B cell (primary cell): ENCODE data around the gene RIOK1. TPM values are rescaled to one million over a fixed set of nuclear protein-coding genes. Genes with fewer than 3 reads are reported as not detected.

Source experiments
- ATAC-seq: fragments of 200-7000 bp; cut with Tn5 transposase; one replicate; pipeline ENCODE4 v1.10.0; 2021; ENCODE audit warnings: low read depth, mild to moderate bottlenecking, moderate number of reproducible peaks, moderate library complexity
- CTCF ChIA-PET: fragments of 350-600 bp; sonication (Branson Sonifier 250); formaldehyde crosslinking; loops from one replicate; lab custom pipeline; 2021; ENCODE audit warnings: antibody characterized with exemption, inconsistent platforms; lab: Charles Lee
- POLR2A ChIA-PET: fragments of 350-600 bp; sonication (Branson Sonifier 250); formaldehyde crosslinking; loops from one replicate; lab custom pipeline; 2021; ENCODE audit warnings: antibody characterized with exemption; lab: Charles Lee
- DNase-seq: peaks from one replicate; pipeline ENCODE4 v3.0.0; 2013
- H2AFZ ChIP-seq: 2 replicates; pipeline ENCODE4 v1.6.1; 2012; ENCODE audit warnings: mild to moderate bottlenecking, low read depth, low read length; ENCODE audit not compliant: insufficient read depth, poor library complexity, severe bottlenecking
- H3K27ac ChIP-seq, 2 donors: 1 replicate in 1 of 2; 2 replicates in 1 of 2; pipeline ENCODE4 v1.5.1; 2012 to 2013; ENCODE audit warnings: low read length in 2 of 2, mild to moderate bottlenecking in 2 of 2, moderate library complexity in 1 of 2
- H3K27me3 ChIP-seq, 4 experiments: fragments of 200-600 bp in 1 of 4; sonication (generic) in 1 of 4; replicated peaks in 1 of 4; 1 replicate in 2 of 4; 2 replicates in 2 of 4; pipeline versions ENCODE4 v1.6.1 to v1.7.0; 2013 to 2016; ENCODE audit warnings: low read length in 3 of 4, mild to moderate bottlenecking in 2 of 4, mixed read lengths in 1 of 4, moderate library complexity in 1 of 4; ENCODE audit not compliant: insufficient read depth in 4 of 4, control insufficient read depth in 3 of 4; ENCODE audit errors: control extremely low read depth in 1 of 4
- H3K36me3 ChIP-seq, 2 experiments: replicated peaks in 1 of 2; 1 replicate in 1 of 2; 2 replicates in 1 of 2; pipeline versions ENCODE4 v1.6.1 to v1.7.1; 2013; ENCODE audit warnings: low read length in 1 of 2; ENCODE audit not compliant: insufficient read depth in 2 of 2, control insufficient read depth in 1 of 2; ENCODE audit errors: control extremely low read depth in 1 of 2, extremely low read depth in 1 of 2
- H3K4me1 ChIP-seq, 2 donors: fragments of 200-600 bp in 1 of 2; sonication (generic) in 1 of 2; 1 replicate in 1 of 2; 2 replicates in 1 of 2; pipeline versions ENCODE4 v1.5.1 to v1.6.1; 2013 to 2017; ENCODE audit warnings: low read length in 2 of 2; ENCODE audit not compliant: control insufficient read depth in 2 of 2, insufficient read depth in 2 of 2
- H3K4me2 ChIP-seq: replicated peaks from 2 replicates; pipeline ENCODE3; 2012; ENCODE audit warnings: mild to moderate bottlenecking, low read depth, low read length; ENCODE audit not compliant: poor library complexity, severe bottlenecking
- H3K4me3 ChIP-seq, 5 experiments: fragments of 200-600 bp in 1 of 5; sonication (generic) in 1 of 5; 1 replicate in 3 of 5; 2 replicates in 2 of 5; pipeline versions ENCODE4 v1.5.1 to v1.7.0; 2011 to 2016; ENCODE audit warnings: low read length in 4 of 5, mild to moderate bottlenecking in 4 of 5, low read depth in 2 of 5, control low read depth in 1 of 5, moderate library complexity in 1 of 5; ENCODE audit not compliant: insufficient read depth in 1 of 5; ENCODE audit errors: control extremely low read depth in 1 of 5, extremely low read depth in 1 of 5
- H3K79me2 ChIP-seq: fragments of 200-600 bp; sonication (generic); one replicate; pipeline ENCODE4 v1.6.0; 2016; ENCODE audit warnings: low read length; ENCODE audit not compliant: control insufficient read depth, insufficient read depth
- H3K9ac ChIP-seq: fragments of 200-600 bp; sonication (generic); 2 replicates; pipeline ENCODE4 v1.6.1; 2017; ENCODE audit warnings: mild to moderate bottlenecking, low read length, moderate library complexity
- H3K9me3 ChIP-seq, 3 donors: one replicate each; pipeline versions ENCODE4 v1.6.1 to v1.7.1; 2013; ENCODE audit warnings: low read length in 2 of 3; ENCODE audit not compliant: control insufficient read depth in 2 of 3, insufficient read depth in 1 of 3; ENCODE audit errors: control extremely low read depth in 1 of 3
- H4K20me1 ChIP-seq: 2 replicates; pipeline ENCODE4 v1.6.0; 2012; ENCODE audit warnings: mild to moderate bottlenecking, low read length; ENCODE audit not compliant: insufficient read depth, control insufficient read depth, poor library complexity, severe bottlenecking
- H3K27ac Mint-ChIP-seq: one replicate; pipeline ENCODE4 v1.8.0; 2021; ENCODE audit warnings: mixed read lengths
- H3K27me3 Mint-ChIP-seq: one replicate; pipeline ENCODE4 v1.8.0; 2021; ENCODE audit warnings: mixed read lengths
- H3K4me1 Mint-ChIP-seq: one replicate; pipeline ENCODE4 v1.8.0; 2021; ENCODE audit warnings: mixed read lengths
- H3K4me3 Mint-ChIP-seq: one replicate; pipeline ENCODE4 v1.8.0; 2021; ENCODE audit warnings: mixed read lengths
- H3K9me3 Mint-ChIP-seq: one replicate; pipeline ENCODE4 v1.8.0; 2022; ENCODE audit warnings: mixed read lengths; ENCODE audit not compliant: insufficient read depth
- EZH2 ChIP-seq: IDR thresholded peaks from 2 replicates; pipeline ENCODE4 v1.6.1; 2012; ENCODE audit warnings: borderline replicate concordance, low read depth, mild to moderate bottlenecking, moderate library complexity, low read length; ENCODE audit not compliant: insufficient read depth, poor library complexity, severe bottlenecking
- WGBS: methylation state at CpG from one replicate; pipeline ENCODE4 v1.1.5; 2013; ENCODE audit warnings: missing lambda C conversion rate; ENCODE audit not compliant: insufficient coverage; 5-methylcytosine and 5-hydroxymethylcytosine counted together
- intact Hi-C: fragments of 100-400 bp; cut with micrococcal nuclease; formaldehyde crosslinking; loops from one replicate; pipeline ENCODE4 v1.10.0; 2022
- polyA plus RNA-seq: library from polyadenylated mRNA; depleted of rRNA; stranded (reverse); fragments of >200 nt; gene quantifications from 2 replicates; pipeline ENCODE4 v1.2.3, GENCODE V29; 2012
- total RNA-seq, 2 donors: library from RNA; stranded (reverse); fragments of 120-200 nt in 1 of 2; gene quantifications; 1 replicate in 1 of 2; 2 replicates in 1 of 2; pipeline versions ENCODE4 v1.2.3 to v1.2.4, GENCODE V29; 2013 to 2022
- TF ChIP-seq, protein P1 (sequence below): fragments of 200-600 bp; IDR thresholded peaks from one replicate; pipeline ENCODE4 v1.8.0; 2022; ENCODE audit warnings: antibody characterized with exemption, mild to moderate bottlenecking

The RIOK1 gene
- total and polyA plus RNA-seq, 2 donors (not counting 1 experiment from before 2014, with no cell fraction given): 13.9 to 25.9 TPM

- Histone ChIP-seq H2AFZ (no peak overlapping the region), H3K27ac (no peak overlapping the region), H3K79me2 (no peaks in the 10 kb centered on the region), H4K20me1 (no peaks in the 10 kb centered on the region), H3K27me3 (peaks cover 0 to 3% (median 0%) of the 10 kb centered on the region in 4 experiments), H3K4me1 (no peaks in the 10 kb centered on the region), H3K4me3 (no peak overlapping the region), H3K9ac (no peak overlapping the region), H3K36me3 (no peaks in the 10 kb centered on the region), H3K9me3 (peaks cover 0 to 3% (median 0%) of the 10 kb centered on the region in 3 donors), H3K4me2 (no peak overlapping the region)
- H3K27ac Mint-ChIP-seq: no peak overlapping the region
- H3K27me3 Mint-ChIP-seq: peaks cover 17% of the 10 kb centered on the region
- H3K4me3 Mint-ChIP-seq: no peak overlapping the region
- no peaks in the 10 kb centered on the region for H3K4me1 Mint-ChIP-seq
- POLR2A ChIA-PET: no interaction called here
- no peak for TF ChIP-seq EZH2
- TF ChIP-seq, protein P1, sequence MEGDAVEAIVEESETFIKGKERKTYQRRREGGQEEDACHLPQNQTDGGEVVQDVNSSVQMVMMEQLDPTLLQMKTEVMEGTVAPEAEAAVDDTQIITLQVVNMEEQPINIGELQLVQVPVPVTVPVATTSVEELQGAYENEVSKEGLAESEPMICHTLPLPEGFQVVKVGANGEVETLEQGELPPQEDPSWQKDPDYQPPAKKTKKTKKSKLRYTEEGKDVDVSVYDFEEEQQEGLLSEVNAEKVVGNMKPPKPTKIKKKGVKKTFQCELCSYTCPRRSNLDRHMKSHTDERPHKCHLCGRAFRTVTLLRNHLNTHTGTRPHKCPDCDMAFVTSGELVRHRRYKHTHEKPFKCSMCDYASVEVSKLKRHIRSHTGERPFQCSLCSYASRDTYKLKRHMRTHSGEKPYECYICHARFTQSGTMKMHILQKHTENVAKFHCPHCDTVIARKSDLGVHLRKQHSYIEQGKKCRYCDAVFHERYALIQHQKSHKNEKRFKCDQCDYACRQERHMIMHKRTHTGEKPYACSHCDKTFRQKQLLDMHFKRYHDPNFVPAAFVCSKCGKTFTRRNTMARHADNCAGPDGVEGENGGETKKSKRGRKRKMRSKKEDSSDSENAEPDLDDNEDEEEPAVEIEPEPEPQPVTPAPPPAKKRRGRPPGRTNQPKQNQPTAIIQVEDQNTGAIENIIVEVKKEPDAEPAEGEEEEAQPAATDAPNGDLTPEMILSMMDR: no peak
- intact Hi-C loops: no loop called here
- ATAC-seq: no peak
- DNase-seq: no peak
- 100% methylated on average over 2 of the region's 4 CpGs for WGBS
- H3K9me3 Mint-ChIP-seq: no peaks in the 10 kb centered on the region
- CTCF ChIA-PET: no interaction called here
Measured at GRCh38 chr6:7461416-7461815, 71.8 kb downstream of the RIOK1 start.

DNA sequence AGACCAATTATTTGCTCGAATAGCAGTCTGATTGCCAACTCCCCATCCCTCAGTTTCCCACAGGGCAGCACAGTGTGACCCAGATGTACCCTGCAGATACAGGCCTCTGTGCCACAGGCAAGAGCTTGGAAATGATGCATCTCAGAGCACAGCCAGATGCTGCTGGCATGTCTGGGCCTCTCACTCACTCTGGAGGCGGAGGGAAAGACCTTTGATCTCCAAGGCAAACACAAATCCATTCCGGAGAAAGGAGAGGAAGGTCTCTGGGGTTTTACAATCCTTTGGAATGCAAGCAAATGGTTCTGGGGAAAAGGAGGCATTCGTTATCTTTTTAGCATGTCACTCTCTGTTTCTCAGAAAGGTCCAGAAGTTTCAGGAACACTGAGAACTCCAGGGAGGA lies 74.2 kb downstream of the RIOK1 start:
- Histone ChIP-seq H3K4me2 (no peak overlapping the region), H2AFZ (no peak overlapping the region), H3K79me2 (no peaks in the 10 kb centered on the region), H3K9me3 (peaks cover 0 to 3% (median 0%) of the 10 kb centered on the region in 3 donors), H3K9ac (no peak overlapping the region), H3K4me1 (no peaks in the 10 kb centered on the region), H3K36me3 (no peaks in the 10 kb centered on the region), H3K27ac (no peak overlapping the region), H3K27me3 (peaks cover 0 to 5% (median 0%) of the 10 kb centered on the region in 4 experiments), H3K4me3 (no peak overlapping the region), H4K20me1 (no peaks in the 10 kb centered on the region)
- no peak for DNase-seq
- intact Hi-C loops: no loop called here
- ATAC-seq: no peak
- H3K4me1 Mint-ChIP-seq: no peaks in the 10 kb centered on the region
- ChIA-PET CTCF (no interaction called here), POLR2A (no interaction called here)
- H3K9me3 Mint-ChIP-seq: no peaks in the 10 kb centered on the region
- no peak overlapping the region for H3K27ac Mint-ChIP-seq
- WGBS: 100% methylated on average over 1 of the region's 4 CpGs
- TF ChIP-seq, protein P1: no peak
- no peak for TF ChIP-seq EZH2
- peaks cover 17% of the 10 kb centered on the region for H3K27me3 Mint-ChIP-seq
- no peak overlapping the region for H3K4me3 Mint-ChIP-seq
